Measurements from ENCODE around the gene SYT17.
"Not testable (repeated sequence)": the region's sequence is repeated elsewhere in the genome, so short reads cannot be mapped to it uniquely, and the experiment has no call there.

SYT17 gene

GRCh38 chr16:19184823-19185509 is 16.9 kb downstream of the SYT17 start:
- no peak for DNase-seq
- no peaks in the 10 kb centered on the region for H3K9me3 Mint-ChIP-seq
- H3K4me1 Mint-ChIP-seq: peaks cover 10% of the 10 kb centered on the region
- H3K4me3 Mint-ChIP-seq: no peak overlapping the region
- H3K27me3 Mint-ChIP-seq (ENCODE audit: low read depth, poor library complexity): peaks cover 11% of the 10 kb centered on the region
- TF ChIP-seq CTCF (IDR thresholded peaks at IDR 0.05): no peak
- no peak overlapping the region for H3K27ac Mint-ChIP-seq
- H3K36me3 Mint-ChIP-seq (ENCODE audit: low read depth): peaks cover 4% of the 10 kb centered on the region

GRCh38 chr16:19185510-19185851 is 17.4 kb downstream of the SYT17 start:
- peaks cover 6% of the 10 kb centered on the region for H3K4me1 Mint-ChIP-seq
- no peak overlapping the region for H3K4me3 Mint-ChIP-seq
- no peak for DNase-seq
- peaks cover 11% of the 10 kb centered on the region for H3K27me3 Mint-ChIP-seq (ENCODE audit: low read depth, poor library complexity)
- TF ChIP-seq CTCF (IDR thresholded peaks at IDR 0.05): no peak
- no peak overlapping the region for H3K27ac Mint-ChIP-seq
- H3K36me3 Mint-ChIP-seq (ENCODE audit: low read depth): peaks cover 4% of the 10 kb centered on the region
- no peaks in the 10 kb centered on the region for H3K9me3 Mint-ChIP-seq

- no peak overlapping the region for H3K4me3 Mint-ChIP-seq
- peak overlapping the region; percentile 68 for H3K27ac Mint-ChIP-seq
- no peak for DNase-seq
- peaks cover 4% of the 10 kb centered on the region for H3K4me1 Mint-ChIP-seq
- H3K27me3 Mint-ChIP-seq (ENCODE audit: low read depth, poor library complexity): peaks cover 11% of the 10 kb centered on the region
- no peaks in the 10 kb centered on the region for H3K9me3 Mint-ChIP-seq
- no peak for TF ChIP-seq CTCF (IDR thresholded peaks at IDR 0.05)
- H3K36me3 Mint-ChIP-seq (ENCODE audit: low read depth): peaks cover 4% of the 10 kb centered on the region
Observed at GRCh38 chr16:19186408-19186807, 18.4 kb downstream of the SYT17 start.

DNA sequence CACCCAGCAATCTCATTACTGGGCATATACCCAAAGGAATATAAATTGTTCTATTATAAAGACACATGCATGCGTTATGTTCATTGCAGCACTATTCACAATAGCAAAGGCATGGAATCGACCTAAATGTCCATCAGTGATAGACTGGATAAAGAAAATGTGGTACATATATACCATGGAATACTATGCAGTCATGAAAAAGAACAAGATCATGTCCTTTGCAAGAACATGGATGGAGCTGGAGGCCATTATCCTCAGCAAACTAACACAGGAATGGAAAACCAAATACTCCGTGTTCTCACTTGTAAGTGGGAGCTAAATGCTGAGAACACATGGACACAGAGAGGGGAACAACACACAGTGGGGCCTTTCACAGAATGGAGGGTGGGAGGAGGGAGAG is 19.9 kb downstream of the SYT17 start:
- not testable (repeated sequence) for DNase-seq; H3K9me3 Mint-ChIP-seq; H3K4me3 Mint-ChIP-seq; H3K4me1 Mint-ChIP-seq; H3K36me3 Mint-ChIP-seq (ENCODE audit: low read depth); H3K27ac Mint-ChIP-seq
- H3K27me3 Mint-ChIP-seq (ENCODE audit: low read depth, poor library complexity): peaks cover 11% of the 10 kb centered on the region

- peaks cover 3% of the 10 kb centered on the region for H3K36me3 Mint-ChIP-seq (ENCODE audit: low read depth)
- DNase-seq: no peak
- peaks cover 3% of the 10 kb centered on the region for H3K4me1 Mint-ChIP-seq
- peaks cover 9% of the 10 kb centered on the region for H3K27me3 Mint-ChIP-seq (ENCODE audit: low read depth, poor library complexity)
- no peak overlapping the region for H3K27ac Mint-ChIP-seq
- no peak for TF ChIP-seq CTCF (IDR thresholded peaks at IDR 0.05)
- H3K4me3 Mint-ChIP-seq: no peak overlapping the region
- no peaks in the 10 kb centered on the region for H3K9me3 Mint-ChIP-seq
Observed at GRCh38 chr16:19188406-19188805, 20.4 kb downstream of the SYT17 start.

- H3K4me1 Mint-ChIP-seq: no peaks in the 10 kb centered on the region
- H3K36me3 Mint-ChIP-seq (ENCODE audit: low read depth): no peaks in the 10 kb centered on the region
- no peak for DNase-seq
- H3K9me3 Mint-ChIP-seq: peaks cover under 1% of the 10 kb centered on the region
- no peak for TF ChIP-seq CTCF (IDR thresholded peaks at IDR 0.05)
- H3K4me3 Mint-ChIP-seq: no peak overlapping the region
- H3K27ac Mint-ChIP-seq: no peak overlapping the region
- H3K27me3 Mint-ChIP-seq (ENCODE audit: low read depth, poor library complexity): peaks cover 3% of the 10 kb centered on the region
Observed at GRCh38 chr16:19192865-19193264, 24.8 kb downstream of the SYT17 start.
